ENCODE data around the gene EMC9.

Gene EMC9

GRCh38 chr14:24131549-24131966 lies 9.8 kb downstream of the EMC9 start:
- no peak for DNase-seq (ENCODE audit: low read depth)

DNA sequence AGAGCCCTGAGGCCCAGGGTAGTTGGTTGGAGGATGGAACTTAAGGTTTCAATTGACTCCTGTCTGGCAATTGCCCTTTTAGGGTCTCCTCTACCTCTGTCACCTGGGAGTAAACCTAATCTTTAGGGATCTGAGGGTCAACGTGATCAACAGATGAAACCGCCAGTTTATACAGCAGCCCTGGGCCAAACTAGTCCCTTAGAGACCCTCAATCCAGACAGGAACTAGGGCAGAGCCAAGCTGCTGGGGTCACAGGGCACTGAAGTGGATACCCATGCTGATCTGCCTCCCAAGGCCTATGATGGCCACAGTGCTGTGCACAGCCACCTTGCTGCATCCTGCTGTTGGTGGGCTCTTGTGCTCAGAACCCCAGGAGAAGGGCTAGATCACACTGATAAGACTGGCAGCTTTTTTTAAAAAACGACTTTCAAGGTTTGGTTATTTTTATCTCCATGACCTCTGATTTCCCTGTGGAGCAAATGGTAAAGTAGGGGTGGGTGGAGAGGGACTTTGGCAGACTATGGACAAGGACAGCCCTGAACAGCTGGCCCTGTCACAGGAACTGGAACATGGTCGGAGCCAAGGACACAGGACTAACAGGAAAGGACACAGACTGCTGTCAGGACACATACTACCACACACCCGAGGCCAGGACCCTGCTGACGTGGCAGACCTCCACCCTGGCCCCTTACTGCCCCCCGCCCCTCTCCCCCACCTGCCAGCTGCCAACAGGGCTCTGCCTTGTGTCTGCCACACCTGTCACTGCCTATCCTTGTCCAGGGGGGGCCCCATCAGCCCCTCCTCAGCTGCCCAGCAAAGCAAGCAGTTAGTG lies 10.5 kb downstream of the EMC9 start:
- no peak for DNase-seq (ENCODE audit: low read depth)

- no peak for DNase-seq (ENCODE audit: low read depth)
These were observed 11.0 kb downstream of the EMC9 start, which contains the start of gene FITM1 for GRCh38 chr14:24130380-24130716. Gene FITM1, plus strand, starts transcription at chr14:24130659. Its CDS starts 905 bp downstream, at chr14:24131564.

- DNase-seq (ENCODE audit: low read depth), result no peak
These were observed 11.9 kb downstream of the EMC9 start for GRCh38 chr14:24129410-24129998.

DNA sequence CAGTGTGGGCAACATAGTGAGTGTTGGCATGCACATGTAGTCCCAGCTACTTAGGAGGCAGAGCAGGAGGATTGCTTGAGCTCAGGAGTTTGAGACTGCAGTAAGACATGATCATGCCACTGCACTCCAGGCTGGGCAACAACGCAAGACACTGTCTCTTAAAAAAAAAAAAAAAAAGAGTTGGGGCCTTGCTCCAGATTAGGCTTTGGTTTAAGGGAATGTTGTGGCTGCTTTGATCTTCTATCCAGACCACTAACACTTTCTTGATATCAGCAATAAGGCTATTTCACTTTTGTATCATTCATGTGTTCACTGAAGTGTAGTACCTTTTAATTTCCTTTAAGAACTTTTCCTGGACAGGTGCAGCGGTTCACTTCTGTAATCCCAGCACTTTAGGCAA lies 13.7 kb downstream of the EMC9 start:
- DNase-seq (ENCODE audit: low read depth), result no peak

DNA sequence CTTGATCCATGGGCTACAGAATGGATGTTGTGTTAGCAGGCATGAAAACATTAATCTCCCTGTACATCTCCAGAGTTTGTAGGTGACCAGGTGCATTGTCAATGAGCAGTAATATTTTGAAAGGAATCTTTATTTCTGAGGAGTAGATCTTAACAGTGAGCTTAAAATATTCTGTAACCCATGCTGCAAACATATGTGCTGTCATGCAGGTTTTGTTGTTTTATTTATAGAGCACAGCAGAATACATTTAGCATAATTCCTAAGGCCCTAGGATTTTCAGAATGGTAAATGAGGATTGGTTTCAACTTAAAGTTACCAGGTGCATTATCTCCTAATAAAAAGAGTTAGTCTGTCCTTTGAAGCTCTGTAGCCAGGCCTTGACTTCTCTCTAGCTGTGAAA lies 14.5 kb downstream of the EMC9 start:
- no peak for DNase-seq (ENCODE audit: low read depth)

DNA sequence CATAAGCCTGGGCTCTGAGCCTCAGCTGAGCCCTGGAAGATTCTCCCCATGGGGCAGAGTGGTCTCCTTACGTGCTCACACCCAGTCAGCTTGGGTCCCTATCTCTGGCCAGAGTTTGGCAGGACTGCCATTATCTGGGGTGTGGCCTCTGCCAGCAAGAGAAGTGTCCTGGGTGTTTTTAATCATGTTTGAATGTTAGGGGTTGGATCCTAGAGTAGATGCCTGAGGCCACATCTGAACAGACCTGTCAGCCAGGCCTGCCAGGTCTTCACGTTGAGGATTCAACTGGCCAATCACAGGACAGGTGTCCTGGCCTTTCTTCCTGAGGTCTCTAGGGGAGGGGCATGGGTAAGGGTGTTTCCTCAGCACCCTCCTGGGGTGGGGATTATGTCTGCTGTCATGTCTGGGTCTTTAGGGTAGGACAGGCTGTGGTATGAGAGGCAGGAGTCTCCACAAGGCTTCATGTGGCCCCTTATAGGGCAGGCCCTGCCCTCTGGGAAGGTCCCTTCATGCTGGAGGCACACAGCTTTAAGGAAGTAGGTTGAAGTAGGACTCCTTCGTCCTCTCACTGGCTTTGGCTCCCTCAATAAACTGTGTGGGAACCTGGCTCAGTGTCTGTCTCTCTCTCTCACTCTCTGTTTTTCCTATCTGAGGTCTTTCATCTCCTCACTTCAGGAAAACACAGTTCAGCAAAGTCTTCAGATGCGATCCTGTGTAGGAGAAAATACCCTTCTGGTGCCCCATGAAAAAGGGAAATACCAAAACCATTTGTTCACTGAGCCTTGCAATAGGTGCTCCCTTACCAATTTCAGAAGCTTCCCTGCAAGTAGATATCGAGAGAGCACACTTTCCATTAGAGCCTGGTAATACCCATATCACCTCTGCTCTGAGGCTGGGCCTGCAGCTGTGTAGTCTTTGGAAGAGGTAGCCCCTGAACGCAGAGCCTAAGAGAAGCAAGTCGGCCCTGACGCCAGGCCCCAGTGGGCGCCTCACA lies 17.7 kb downstream of the EMC9 start:
- DNase-seq (ENCODE audit: low read depth), result no peak

GRCh38 chr14:24122898-24123297 lies 18.5 kb downstream of the EMC9 start:
- DNase-seq (ENCODE audit: low read depth), result no peak

- DNase-seq (ENCODE audit: low read depth), result no peak
These were observed 19.0 kb downstream of the EMC9 start for GRCh38 chr14:24122416-24122815.

DNA sequence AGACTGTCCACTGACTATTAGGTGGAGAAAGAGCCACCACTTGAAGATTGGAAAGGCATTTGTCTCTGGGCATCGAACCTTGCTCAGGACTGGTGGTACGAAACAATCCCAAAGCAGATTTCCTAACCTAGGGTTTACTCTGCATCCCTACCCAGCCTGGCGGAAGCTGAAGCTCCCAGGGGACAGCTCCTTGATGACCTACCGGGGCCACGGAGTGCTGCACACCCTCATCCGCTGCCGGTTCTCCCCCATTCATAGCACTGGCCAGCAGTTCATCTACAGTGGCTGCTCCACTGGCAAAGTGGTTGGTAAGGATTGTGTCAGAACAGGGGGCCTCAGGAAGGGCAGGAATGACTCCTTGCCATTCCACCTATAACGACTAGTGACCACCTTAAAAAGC lies 20.2 kb downstream of the EMC9 start:
- DNase-seq (ENCODE audit: low read depth), result no peak

DNA sequence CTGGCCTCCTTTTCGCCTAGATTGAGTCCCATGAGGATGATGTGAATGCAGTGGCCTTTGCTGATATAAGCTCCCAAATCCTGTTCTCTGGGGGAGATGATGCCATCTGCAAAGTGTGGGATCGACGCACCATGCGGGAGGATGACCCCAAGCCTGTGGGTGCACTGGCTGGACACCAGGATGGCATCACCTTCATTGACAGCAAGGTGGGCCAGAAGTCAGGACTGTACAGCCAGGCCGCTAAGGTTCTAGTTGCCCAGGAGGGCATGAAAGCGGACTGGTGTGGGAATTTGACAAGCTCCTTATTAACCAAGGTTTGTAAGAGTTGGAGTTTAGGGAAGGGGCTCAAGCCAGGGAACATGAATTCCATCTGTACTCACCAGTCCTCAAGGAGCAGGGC lies 21.7 kb downstream of the EMC9 start:
- DNase-seq (ENCODE audit: low read depth), result no peak

- DNase-seq (ENCODE audit: low read depth), result no peak
These were observed 24.2 kb downstream of the EMC9 start for GRCh38 chr14:24117179-24117578.

DNA sequence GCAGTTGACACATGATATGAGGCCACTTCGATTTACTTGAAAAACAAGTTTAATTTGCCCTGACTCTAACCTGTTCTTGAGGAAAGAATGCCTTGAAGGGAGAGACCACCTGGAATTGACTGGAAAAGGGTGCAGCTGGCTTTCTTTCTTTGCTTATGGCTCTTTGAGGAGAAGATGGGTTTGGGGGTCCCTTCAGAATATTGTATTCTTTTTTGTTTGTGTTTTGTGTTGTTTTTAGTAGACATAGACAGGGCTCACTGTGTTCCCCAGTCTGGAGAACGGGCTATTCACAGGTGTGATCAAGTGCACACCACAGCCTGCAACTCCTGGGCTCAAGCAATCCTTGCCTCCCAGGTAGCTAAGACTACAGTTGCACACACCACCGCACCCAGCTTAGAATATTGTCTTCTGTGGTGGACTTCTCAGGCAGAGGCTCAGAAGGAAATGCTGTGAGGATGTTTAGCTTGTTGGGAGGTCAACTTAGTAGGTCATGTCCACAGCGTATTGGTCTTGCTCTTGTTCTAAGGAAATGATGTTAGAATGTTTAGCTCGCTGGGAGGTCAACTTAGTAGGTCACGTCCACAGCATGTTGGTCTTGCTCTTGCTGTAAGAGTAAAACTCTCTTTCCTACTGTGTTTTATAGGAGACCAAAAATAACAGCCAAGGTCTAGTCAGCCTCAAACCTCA lies 25.1 kb downstream of the EMC9 start:
- no peak for DNase-seq (ENCODE audit: low read depth)

DNA sequence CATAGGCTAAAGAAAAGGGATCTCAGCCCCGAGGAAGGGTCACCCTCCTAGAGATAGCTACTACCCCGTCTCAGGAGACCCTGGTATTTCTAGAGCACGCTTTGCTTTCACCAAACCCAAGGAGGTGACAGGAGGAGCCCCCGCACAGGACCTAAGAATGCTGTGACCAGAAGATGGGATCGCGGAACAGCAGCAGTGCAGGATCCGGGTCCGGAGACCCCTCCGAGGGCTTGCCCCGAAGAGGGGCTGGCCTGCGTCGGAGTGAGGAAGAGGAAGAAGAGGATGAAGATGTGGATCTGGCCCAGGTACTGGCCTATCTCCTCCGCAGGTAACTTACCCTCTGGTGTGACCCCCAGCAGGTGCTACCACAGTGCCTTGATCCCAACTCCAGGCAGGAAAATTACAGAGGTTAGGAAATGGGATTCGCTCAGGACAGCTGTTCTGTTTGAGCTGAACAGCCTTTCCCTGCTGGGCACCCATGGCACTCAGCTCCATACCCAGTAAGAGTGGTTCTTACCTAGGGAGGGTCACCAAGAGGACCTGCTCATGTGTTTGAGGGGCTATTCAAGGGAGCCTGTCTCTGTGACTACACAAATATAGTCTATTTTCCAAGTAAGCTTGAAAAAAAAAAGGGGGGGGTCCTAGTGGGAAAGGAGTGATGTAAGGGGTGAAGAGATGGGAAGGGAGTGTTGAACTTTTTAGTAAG lies 25.8 kb downstream of the EMC9 start:
- DNase-seq (ENCODE audit: low read depth), result no peak

GRCh38 chr14:24114532-24115421 lies 26.6 kb downstream of the EMC9 start, which contains the start of the genes DCAF11 and NRL:
Gene DCAF11, plus strand, starts transcription at chr14:24114777. Its CDS starts 818 bp downstream, at chr14:24115595.
Gene NRL, minus strand, starts transcription at chr14:24114949. Its CDS starts 32,101 bp downstream, at chr14:24082848.
- peak; percentile 97 for DNase-seq (ENCODE audit: low read depth)

- peak; percentile 66 for DNase-seq (ENCODE audit: low read depth)
These were observed 27.4 kb downstream of the EMC9 start for GRCh38 chr14:24113801-24114531.

DNA sequence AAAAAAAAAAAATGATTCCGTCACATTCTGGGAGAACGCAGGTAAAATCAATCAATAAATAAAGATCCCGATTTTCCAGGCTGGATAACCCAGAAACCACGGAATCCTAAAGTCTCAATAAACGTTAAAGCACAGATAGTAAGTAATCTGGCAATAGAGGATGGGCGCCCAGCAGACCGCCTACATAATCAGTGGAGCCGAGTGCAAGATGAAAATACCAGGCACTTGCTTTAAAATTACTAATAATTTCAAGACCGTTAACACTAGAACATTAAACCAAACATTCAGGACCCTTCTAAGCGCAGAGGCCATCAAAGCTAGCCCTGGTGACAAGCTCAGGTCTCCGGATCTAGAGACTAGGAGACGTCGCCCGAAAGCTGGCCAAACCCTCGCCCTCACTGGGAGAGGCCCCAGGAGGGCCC lies 28.0 kb downstream of the EMC9 start:
- DNase-seq (ENCODE audit: low read depth), result no peak

DNA sequence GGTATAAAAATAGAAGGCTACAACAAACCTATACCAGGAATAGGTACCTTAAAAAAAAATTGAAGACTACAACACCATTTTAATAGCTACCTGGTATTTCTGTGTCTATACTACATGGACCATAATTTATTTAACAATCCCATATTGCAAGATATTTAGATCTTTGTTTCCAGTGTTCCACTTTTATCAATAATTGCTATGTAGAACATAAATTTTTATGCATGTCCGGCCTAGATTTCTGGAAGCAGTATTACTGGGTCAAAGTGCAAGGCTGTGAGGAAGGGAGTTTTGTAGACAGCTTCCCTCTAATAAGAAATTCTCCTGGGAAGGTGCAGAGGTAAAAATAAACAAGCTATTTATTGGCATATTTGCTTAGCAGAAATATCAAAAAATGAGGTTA lies 30.9 kb downstream of the EMC9 start:
- DNase-seq (ENCODE audit: low read depth), result no peak

- DNase-seq (ENCODE audit: low read depth), result no peak
These were observed 31.3 kb downstream of the EMC9 start for GRCh38 chr14:24110060-24110459.

Measured in stimulated activated CD8-positive, alpha-beta memory T cell treated with anti-CD3 and anti-CD28 coated beads, Interleukin-4, amount 100 ng/mL, for 24 hours (primary cell).